Liver (tissue), 9 donors: ENCODE measurements around the gene F7. TPM values are rescaled to one million over a fixed set of nuclear protein-coding genes. Genes with fewer than 3 reads are reported as not detected.
"Not testable (repeated sequence)": the region's sequence is repeated elsewhere in the genome, so short reads cannot be mapped to it uniquely, and the experiment has no call there.

Source experiments
- DNase-seq: peaks from one replicate; pipeline ENCODE4 v3.0.0-alpha.2; 2017; ENCODE audit warnings: low spot score
- H3K27ac ChIP-seq, 2 donors: one replicate each; pipeline ENCODE4 v1.7.0; 2013; ENCODE audit warnings: inconsistent platforms in 2 of 2, low read length in 2 of 2, control low read depth in 1 of 2, low read depth in 1 of 2, mild to moderate bottlenecking in 1 of 2
- H3K27me3 ChIP-seq, 4 donors: one replicate each; pipeline versions ENCODE4 v1.6.1 to v1.7.0; 2013; ENCODE audit warnings: low read length in 3 of 4, inconsistent platforms in 1 of 4, mild to moderate bottlenecking in 1 of 4, moderate library complexity in 1 of 4; ENCODE audit not compliant: control insufficient read depth in 4 of 4, insufficient read depth in 4 of 4
- H3K36me3 ChIP-seq, 4 donors: one replicate each; pipeline versions ENCODE4 v1.6.1 to v1.7.0; 2013; ENCODE audit warnings: low read length in 3 of 4, mild to moderate bottlenecking in 3 of 4, low read depth in 1 of 4, moderate library complexity in 1 of 4; ENCODE audit not compliant: control insufficient read depth in 4 of 4, insufficient read depth in 3 of 4
- H3K4me1 ChIP-seq, 4 donors: one replicate each; pipeline versions ENCODE4 v1.6.1 to v1.7.0; 2013; ENCODE audit warnings: low read length in 3 of 4, mild to moderate bottlenecking in 3 of 4, moderate library complexity in 1 of 4; ENCODE audit not compliant: control insufficient read depth in 4 of 4, insufficient read depth in 4 of 4
- H3K4me3 ChIP-seq, 3 donors: one replicate each; pipeline versions ENCODE4 v1.6.1 to v1.7.0; 2013; ENCODE audit warnings: low read length in 3 of 3, control low read depth in 1 of 3, low read depth in 1 of 3, mild to moderate bottlenecking in 1 of 3
- H3K9ac ChIP-seq, 2 donors: one replicate each; pipeline ENCODE4 v1.7.0; 2013; ENCODE audit warnings: low read length in 2 of 2, mild to moderate bottlenecking in 2 of 2, moderate library complexity in 2 of 2, control low read depth in 1 of 2, low read depth in 1 of 2
- H3K9me3 ChIP-seq, 4 donors: one replicate each; pipeline versions ENCODE4 v1.6.1 to v1.7.0; 2013; ENCODE audit warnings: low read length in 3 of 4; ENCODE audit not compliant: control insufficient read depth in 4 of 4
- EGR1 ChIP-seq, 2 donors: IDR thresholded peaks; 2 replicates each; pipeline ENCODE4 v1.6.1; 2016 to 2018; ENCODE audit warnings: antibody characterized with exemption in 2 of 2, low read depth in 2 of 2
- FOXA1 ChIP-seq: IDR thresholded peaks from 2 replicates; pipeline ENCODE4 v1.6.1; 2016; ENCODE audit warnings: antibody characterized with exemption
- FOXA2 ChIP-seq: IDR thresholded peaks from 2 replicates; pipeline ENCODE4 v1.6.1; 2016; ENCODE audit warnings: antibody characterized with exemption
- GABPA ChIP-seq, 2 donors: IDR thresholded peaks in 1 of 2; conservative IDR thresholded peaks in 1 of 2; 2 replicates each; pipeline ENCODE4 v1.6.1; 2016; ENCODE audit warnings: antibody characterized with exemption in 2 of 2, mild to moderate bottlenecking in 1 of 2, moderate library complexity in 1 of 2
- HNF4A ChIP-seq, 2 donors: conservative IDR thresholded peaks; 2 replicates each; pipeline ENCODE4 v1.6.1; 2016; ENCODE audit warnings: antibody characterized with exemption in 2 of 2, mild to moderate bottlenecking in 2 of 2
- HNF4G ChIP-seq: IDR thresholded peaks from 2 replicates; pipeline ENCODE4 v1.6.1; 2016; ENCODE audit warnings: antibody characterized with exemption
- JUND ChIP-seq, 2 donors: IDR thresholded peaks; 2 replicates each; pipeline ENCODE4 v1.6.1; 2016; ENCODE audit warnings: antibody characterized with exemption in 2 of 2
- NR2F2 ChIP-seq: IDR thresholded peaks from 2 replicates; pipeline ENCODE4 v1.6.1; 2016; ENCODE audit warnings: antibody characterized with exemption
- RAD21 ChIP-seq, 2 donors: IDR thresholded peaks; 2 replicates each; pipeline ENCODE4 v1.6.1; 2016; ENCODE audit warnings: antibody characterized with exemption in 2 of 2, mild to moderate bottlenecking in 2 of 2
- RXRA ChIP-seq, 2 donors: IDR thresholded peaks; 2 replicates each; pipeline ENCODE4 v1.6.1; 2017 to 2018; ENCODE audit warnings: antibody characterized with exemption in 2 of 2, mild to moderate bottlenecking in 1 of 2
- SP1 ChIP-seq: IDR thresholded peaks from 2 replicates; pipeline ENCODE4 v1.6.1; 2018; ENCODE audit warnings: antibody characterized with exemption, mild to moderate bottlenecking
- TAF1 ChIP-seq: conservative IDR thresholded peaks from 2 replicates; pipeline ENCODE4 v1.6.1; 2016; ENCODE audit warnings: antibody characterized with exemption, mild to moderate bottlenecking
- YY1 ChIP-seq: IDR thresholded peaks from 2 replicates; pipeline ENCODE4 v1.6.1; 2016; ENCODE audit warnings: antibody characterized with exemption, mild to moderate bottlenecking
- WGBS: extraction: QIAGEN DNeasy Blood & Tissue Kit; methylation state at CpG from one replicate; pipeline ENCODE4 v1.1.7; 2013; 5-methylcytosine and 5-hydroxymethylcytosine counted together
- polyA plus RNA-seq, 2 donors: library from polyadenylated mRNA; stranded (reverse) in 1 of 2; unstranded in 1 of 2; fragments of 200-250 nt in 1 of 2; fragments of >200 nt in 1 of 2; fragmentation: Nextera tagmentation in 1 of 2; extraction: Ambion mirVana in 1 of 2; gene quantifications; one replicate each; pipeline versions ENCODE4 v1.2.1 to v1.2.3, GENCODE V29; 2013 to 2015
- total RNA-seq, 2 donors: library from RNA; depleted of rRNA; stranded (reverse); fragments of >200 nt; gene quantifications; one replicate each; pipeline ENCODE4 v1.2.3, GENCODE V29; 2014
- TF ChIP-seq, protein P1 (sequence below): IDR thresholded peaks from 2 replicates; pipeline ENCODE4 v1.6.1; 2016; ENCODE audit warnings: antibody characterized with exemption
- TF ChIP-seq, protein P2 (sequence below): IDR thresholded peaks from 2 replicates; pipeline ENCODE4 v1.6.1; 2016; ENCODE audit warnings: antibody characterized with exemption
- TF ChIP-seq, protein P3 (sequence below): IDR thresholded peaks from 2 replicates; pipeline ENCODE4 v1.6.1; 2016; ENCODE audit warnings: antibody characterized with exemption, mild to moderate bottlenecking
- TF ChIP-seq, protein P4 (sequence below): IDR thresholded peaks from 2 replicates; pipeline ENCODE4 v1.6.1; 2016; ENCODE audit warnings: antibody characterized with exemption
- TF ChIP-seq, protein P5 (sequence below): fragments of 150-350 bp; IDR thresholded peaks from 2 replicates; pipeline ENCODE4 v1.5.1; 2017; ENCODE audit warnings: improper control_type of control experiment, low read depth, low read length; ENCODE audit not compliant: missing input control
- donor health status: healthy.
- donor health status: healthy.
- donor health status: healthy.
- donor health status: healthy.
- donor health status: healthy.

F7 gene
- total and polyA plus RNA-seq, 4 donors = 46.6 to 92.6 (median 66.2) TPM

DNA sequence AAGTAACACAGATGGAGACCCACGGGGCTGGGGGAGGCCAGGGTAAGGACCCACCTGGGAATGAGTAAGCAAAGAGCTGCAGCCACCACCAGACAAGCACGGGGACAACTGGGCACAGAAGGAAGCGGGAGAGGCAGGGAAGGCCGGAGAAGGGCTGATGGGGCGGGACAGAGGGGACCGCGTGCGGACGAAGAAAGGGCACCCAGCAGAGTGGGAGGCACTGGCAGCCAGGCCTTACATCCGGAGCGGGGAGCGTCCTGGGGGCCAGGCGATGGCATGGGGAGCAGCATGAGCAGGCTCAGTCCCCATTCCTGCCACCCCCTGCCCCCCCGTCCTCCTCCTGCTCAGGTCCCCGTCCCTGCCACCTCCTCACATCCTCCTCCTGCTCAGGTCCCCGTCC lies 55.8 kb downstream of the F7 start:
- 77% methylated on average over 16 of the region's 16 CpGs for WGBS
- Histone ChIP-seq H3K27ac (no peak overlapping the region), H3K9me3 (no peaks in the 10 kb centered on the region), H3K4me1 (peaks cover 0 to 26% (median 16%) of the 10 kb centered on the region in 4 donors), H3K9ac (no peak overlapping the region), H3K4me3 (no peak overlapping the region), H3K36me3 (peaks cover 0 to 10% (median 5%) of the 10 kb centered on the region in 4 donors), H3K27me3 (no peaks in the 10 kb centered on the region)
- no peak for DNase-seq
- TF ChIP-seq HNF4G (no peak), EGR1 (IDR thresholded peaks at IDR 0.05; ENCODE audit: low read depth in 2 of 2) (no peak), RXRA (IDR thresholded peaks at IDR 0.05) (no peak), FOXA1 (no peak), NR2F2 (no peak), SP1 (no peak), JUND (IDR thresholded peaks at IDR 0.05) (no peak), YY1 (no peak), FOXA2 (no peak), GABPA (IDR thresholded peaks at IDR 0.05 in 1 of 2, conservative IDR thresholded peaks at IDR 0.05 in 1 of 2) (no peak), TAF1 (no peak), RAD21 (IDR thresholded peaks at IDR 0.05) (no peak), HNF4A (conservative IDR thresholded peaks at IDR 0.05) (no peak)
- TF ChIP-seq, protein P1, sequence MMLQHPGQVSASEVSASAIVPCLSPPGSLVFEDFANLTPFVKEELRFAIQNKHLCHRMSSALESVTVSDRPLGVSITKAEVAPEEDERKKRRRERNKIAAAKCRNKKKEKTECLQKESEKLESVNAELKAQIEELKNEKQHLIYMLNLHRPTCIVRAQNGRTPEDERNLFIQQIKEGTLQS = no peak
- TF ChIP-seq, protein P2, sequence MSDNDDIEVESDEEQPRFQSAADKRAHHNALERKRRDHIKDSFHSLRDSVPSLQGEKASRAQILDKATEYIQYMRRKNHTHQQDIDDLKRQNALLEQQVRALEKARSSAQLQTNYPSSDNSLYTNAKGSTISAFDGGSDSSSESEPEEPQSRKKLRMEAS = no peak
- TF ChIP-seq, protein P3, sequence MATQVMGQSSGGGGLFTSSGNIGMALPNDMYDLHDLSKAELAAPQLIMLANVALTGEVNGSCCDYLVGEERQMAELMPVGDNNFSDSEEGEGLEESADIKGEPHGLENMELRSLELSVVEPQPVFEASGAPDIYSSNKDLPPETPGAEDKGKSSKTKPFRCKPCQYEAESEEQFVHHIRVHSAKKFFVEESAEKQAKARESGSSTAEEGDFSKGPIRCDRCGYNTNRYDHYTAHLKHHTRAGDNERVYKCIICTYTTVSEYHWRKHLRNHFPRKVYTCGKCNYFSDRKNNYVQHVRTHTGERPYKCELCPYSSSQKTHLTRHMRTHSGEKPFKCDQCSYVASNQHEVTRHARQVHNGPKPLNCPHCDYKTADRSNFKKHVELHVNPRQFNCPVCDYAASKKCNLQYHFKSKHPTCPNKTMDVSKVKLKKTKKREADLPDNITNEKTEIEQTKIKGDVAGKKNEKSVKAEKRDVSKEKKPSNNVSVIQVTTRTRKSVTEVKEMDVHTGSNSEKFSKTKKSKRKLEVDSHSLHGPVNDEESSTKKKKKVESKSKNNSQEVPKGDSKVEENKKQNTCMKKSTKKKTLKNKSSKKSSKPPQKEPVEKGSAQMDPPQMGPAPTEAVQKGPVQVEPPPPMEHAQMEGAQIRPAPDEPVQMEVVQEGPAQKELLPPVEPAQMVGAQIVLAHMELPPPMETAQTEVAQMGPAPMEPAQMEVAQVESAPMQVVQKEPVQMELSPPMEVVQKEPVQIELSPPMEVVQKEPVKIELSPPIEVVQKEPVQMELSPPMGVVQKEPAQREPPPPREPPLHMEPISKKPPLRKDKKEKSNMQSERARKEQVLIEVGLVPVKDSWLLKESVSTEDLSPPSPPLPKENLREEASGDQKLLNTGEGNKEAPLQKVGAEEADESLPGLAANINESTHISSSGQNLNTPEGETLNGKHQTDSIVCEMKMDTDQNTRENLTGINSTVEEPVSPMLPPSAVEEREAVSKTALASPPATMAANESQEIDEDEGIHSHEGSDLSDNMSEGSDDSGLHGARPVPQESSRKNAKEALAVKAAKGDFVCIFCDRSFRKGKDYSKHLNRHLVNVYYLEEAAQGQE = no peak
- TF ChIP-seq, protein P4, sequence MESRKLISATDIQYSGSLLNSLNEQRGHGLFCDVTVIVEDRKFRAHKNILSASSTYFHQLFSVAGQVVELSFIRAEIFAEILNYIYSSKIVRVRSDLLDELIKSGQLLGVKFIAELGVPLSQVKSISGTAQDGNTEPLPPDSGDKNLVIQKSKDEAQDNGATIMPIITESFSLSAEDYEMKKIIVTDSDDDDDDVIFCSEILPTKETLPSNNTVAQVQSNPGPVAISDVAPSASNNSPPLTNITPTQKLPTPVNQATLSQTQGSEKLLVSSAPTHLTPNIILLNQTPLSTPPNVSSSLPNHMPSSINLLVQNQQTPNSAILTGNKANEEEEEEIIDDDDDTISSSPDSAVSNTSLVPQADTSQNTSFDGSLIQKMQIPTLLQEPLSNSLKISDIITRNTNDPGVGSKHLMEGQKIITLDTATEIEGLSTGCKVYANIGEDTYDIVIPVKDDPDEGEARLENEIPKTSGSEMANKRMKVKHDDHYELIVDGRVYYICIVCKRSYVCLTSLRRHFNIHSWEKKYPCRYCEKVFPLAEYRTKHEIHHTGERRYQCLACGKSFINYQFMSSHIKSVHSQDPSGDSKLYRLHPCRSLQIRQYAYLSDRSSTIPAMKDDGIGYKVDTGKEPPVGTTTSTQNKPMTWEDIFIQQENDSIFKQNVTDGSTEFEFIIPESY = no peak
- TF ChIP-seq, protein P5, sequence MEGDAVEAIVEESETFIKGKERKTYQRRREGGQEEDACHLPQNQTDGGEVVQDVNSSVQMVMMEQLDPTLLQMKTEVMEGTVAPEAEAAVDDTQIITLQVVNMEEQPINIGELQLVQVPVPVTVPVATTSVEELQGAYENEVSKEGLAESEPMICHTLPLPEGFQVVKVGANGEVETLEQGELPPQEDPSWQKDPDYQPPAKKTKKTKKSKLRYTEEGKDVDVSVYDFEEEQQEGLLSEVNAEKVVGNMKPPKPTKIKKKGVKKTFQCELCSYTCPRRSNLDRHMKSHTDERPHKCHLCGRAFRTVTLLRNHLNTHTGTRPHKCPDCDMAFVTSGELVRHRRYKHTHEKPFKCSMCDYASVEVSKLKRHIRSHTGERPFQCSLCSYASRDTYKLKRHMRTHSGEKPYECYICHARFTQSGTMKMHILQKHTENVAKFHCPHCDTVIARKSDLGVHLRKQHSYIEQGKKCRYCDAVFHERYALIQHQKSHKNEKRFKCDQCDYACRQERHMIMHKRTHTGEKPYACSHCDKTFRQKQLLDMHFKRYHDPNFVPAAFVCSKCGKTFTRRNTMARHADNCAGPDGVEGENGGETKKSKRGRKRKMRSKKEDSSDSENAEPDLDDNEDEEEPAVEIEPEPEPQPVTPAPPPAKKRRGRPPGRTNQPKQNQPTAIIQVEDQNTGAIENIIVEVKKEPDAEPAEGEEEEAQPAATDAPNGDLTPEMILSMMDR = no peak

DNA sequence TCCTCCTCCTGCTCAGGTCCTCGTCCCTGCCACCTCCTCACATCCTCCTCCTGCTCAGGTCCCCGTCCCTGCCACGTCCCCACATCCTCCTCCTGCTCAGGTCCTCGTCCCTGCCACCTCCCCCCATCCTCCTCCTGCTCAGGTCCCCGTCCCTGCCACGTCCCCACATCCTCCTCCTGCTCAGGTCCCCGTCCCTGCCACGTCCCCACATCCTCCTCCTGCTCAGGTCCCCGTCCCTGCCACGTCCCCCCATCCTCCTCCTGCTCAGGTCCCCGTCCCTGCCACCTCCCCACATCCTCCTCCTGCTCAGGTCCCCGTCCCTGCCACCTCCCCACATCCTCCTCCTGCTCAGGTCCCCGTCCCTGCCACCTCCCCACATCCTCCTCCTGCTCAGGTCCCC lies 56.4 kb downstream of the F7 start:
- not testable (repeated sequence) for H3K9me3 ChIP-seq, H3K27me3 ChIP-seq, DNase-seq, H3K4me3 ChIP-seq, H3K9ac ChIP-seq, H3K27ac ChIP-seq
- peaks cover 0 to 24% (median 13%) of the 10 kb centered on the region in 4 donors for H3K4me1 ChIP-seq
- H3K36me3 ChIP-seq = peaks cover 0 to 14% (median 7%) of the 10 kb centered on the region in 4 donors
- WGBS = 28% methylated on average over 11 of the region's 13 CpGs
